HEK293T (cell line): ENCODE data around the gene SYNE2.

Experiments
- CTBP1 ChIP-seq: fragments of 450-650 bp; IDR thresholded peaks from 2 replicates; pipeline ENCODE4 v1.6.1; 2016; ENCODE audit warnings: borderline replicate concordance
- NFRKB ChIP-seq: fragments of 450-650 bp; IDR thresholded peaks from 2 replicates; pipeline ENCODE4 v1.6.1; 2016; ENCODE audit warnings: mild to moderate bottlenecking, moderate library complexity

DNA sequence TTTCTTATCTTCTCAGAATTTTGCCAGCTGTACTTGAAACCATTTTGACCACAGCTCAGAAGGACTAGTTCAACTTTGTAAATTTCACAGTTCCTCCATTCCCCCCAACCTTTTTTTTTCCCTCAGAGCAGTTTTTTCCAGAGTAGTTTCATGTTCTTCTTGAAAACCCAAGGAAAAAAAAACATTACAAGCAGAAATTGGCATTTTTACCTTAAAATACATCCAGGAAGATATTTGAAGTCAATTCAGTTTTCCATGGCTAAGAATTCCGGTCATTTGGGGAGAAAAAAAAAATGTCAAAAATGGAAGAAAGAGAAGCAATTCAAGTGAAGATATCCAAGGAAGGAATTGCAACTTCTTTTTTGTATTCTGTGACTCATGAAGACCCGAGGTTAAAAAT, 39.5 kb downstream of the SYNE2 start:
- TF ChIP-seq CTBP1 (no peak), NFRKB (no peak)
